GM18511 (cell line): Measurements from ENCODE around the gene AGBL1.

Experiments used
- ATAC-seq: cut with Tn5 transposase; IDR thresholded peaks from one replicate; pipeline ENCODE4 v1.9.1; 2021; ENCODE audit warnings: mild to moderate bottlenecking, moderate library complexity; ENCODE audit not compliant: unreplicated experiment

The AGBL1 gene

DNA sequence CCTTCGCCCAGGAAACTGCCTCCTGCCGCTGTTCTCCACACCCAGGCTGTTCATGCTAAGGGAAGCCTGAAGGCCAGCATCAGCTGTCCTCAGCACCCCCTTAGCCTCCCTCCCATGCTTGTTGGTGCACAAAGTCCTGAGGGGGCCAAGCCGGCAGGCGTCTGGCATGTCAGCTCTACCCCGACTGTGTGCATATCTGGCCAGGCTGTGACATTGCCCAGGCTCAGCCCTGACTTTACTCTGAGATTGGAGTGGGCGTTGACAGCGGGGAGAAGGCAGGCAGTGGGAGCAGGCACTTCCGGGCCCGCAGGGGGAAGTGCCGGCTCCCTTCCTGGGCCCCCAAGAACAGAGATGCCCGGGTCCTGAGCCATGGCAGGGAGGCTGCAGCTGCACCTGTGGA, 492.2 kb downstream of the AGBL1 start:
- ATAC-seq: no peak

DNA sequence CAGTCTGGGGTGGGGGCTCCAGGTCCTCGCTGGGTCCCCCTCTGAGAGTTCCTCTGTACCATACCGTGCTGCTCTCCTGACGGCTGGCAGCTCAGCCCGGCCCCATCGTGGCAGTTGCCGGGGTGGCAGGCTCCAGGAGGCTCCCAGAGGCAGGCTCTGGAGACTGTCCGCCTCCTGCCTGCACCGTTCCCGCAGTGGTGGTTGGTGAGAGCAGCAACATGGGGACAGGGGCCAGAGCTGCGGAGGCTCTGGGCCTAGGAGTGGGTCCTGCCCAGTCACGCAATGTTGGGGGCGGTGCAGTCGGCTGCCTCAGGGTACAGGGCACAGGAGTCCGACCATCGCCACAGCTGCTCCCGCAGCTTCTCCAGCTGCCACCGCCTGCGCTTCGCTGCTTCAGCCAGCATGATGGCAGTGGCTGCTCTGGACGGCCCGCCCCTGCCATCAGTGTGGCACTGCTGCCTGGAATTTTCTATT, 492.7 kb downstream of the AGBL1 start:
- ATAC-seq: no peak

DNA sequence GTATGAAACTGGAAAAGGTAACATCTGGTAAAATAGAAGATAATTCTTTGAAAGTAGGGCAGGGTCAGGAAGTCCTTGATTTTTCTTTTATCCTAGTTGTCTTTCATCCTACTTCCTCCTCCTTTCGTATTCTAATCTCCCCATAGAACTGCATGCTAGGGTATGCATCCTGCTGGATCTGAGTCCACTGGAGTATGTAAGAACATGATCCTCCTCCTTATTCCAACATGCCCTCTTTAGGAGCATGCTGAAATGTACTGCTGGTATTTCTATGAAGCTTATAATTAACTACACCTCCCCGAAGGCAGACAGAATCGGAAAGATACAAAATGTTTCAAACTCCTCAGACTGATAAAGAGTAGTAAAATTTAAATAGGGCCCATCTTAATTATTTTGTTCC, 493.8 kb downstream of the AGBL1 start:
- no peak for ATAC-seq

DNA sequence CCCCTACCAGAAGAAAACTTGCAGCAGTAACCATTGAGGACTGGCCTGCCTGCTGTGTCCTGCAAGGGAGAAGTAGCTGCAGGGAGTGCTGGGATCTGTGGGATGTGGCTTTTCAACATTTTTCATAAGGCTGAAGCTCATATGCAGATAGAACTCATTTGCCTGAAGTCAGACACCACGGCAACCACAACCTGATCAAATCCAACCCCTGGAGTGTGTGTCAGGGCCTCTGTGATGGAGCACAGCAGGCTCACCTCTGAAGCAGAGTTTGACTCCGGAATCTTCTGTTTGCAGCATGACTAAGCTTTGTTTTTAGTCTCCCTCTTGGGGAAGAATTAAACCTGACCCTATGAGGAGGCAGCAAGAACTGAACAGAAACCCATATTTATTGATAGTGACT, 508.7 kb downstream of the AGBL1 start:
- no peak for ATAC-seq

- ATAC-seq: no peak
These were observed 510.8 kb downstream of the AGBL1 start for GRCh38 chr15:86590461-86590860.

GRCh38 chr15:86591158-86591557, 511.5 kb downstream of the AGBL1 start:
- no peak for ATAC-seq

DNA sequence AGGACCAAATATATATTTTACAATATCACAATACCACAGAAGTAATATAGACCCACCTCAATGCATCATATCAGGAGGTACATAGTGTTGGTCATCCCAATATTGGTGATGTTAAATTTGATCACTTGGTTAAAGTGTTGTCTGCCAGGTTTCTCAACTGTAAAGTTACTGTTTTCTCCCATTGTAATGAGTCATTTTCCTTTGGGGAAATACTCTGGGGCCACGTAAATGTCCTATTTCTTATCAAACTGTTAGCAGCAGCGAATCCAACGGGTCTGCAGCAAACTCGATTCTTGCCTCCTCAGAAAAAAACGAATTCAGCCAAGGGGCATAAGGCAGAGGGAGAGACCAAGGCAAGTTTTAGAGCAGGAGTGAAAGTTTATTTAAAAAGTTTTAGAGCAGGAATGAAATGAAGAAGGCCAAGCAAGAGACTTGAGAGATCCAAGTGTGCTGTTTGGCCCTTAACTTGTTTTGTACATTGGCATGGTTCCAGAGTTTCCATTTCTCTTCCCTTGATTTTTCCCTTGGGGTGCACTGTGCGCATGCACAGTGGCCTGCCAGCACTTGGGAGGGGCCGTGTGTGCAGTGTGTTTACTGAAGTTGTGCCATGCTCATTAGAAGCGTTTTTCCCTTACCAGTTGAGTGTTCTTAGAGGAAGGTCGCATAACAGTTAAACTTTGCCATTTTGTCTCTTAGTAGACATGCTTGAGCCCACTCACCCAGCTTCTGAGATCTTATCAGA, 512.5 kb downstream of the AGBL1 start:
- ATAC-seq: no peak

- no peak for ATAC-seq
These were observed 516.1 kb downstream of the AGBL1 start for GRCh38 chr15:86595741-86596140.

DNA sequence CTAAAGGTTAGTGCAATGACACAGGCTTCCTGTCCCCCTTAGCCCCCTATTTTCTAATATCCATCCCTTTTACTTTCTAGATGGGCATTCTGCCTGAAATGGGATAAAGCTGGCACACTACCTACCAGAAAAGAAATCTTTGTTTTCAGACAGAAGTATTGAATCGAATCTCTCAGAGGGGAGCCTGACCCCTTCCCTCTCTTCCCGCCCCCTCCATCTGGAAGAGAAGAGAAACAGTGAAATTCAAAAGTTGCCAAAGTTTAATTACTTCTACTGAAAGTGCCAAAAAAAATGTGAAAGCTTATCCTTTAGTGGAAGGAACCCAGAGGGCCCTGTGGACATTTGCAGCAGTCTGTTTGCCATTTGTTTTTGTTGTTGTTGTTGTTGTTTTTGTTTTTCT, 523.8 kb downstream of the AGBL1 start:
- no peak for ATAC-seq

- ATAC-seq: no peak
These were observed 529.0 kb downstream of the AGBL1 start for GRCh38 chr15:86608461-86609205.

GRCh38 chr15:86609275-86609674, 529.6 kb downstream of the AGBL1 start:
- no peak for ATAC-seq

DNA sequence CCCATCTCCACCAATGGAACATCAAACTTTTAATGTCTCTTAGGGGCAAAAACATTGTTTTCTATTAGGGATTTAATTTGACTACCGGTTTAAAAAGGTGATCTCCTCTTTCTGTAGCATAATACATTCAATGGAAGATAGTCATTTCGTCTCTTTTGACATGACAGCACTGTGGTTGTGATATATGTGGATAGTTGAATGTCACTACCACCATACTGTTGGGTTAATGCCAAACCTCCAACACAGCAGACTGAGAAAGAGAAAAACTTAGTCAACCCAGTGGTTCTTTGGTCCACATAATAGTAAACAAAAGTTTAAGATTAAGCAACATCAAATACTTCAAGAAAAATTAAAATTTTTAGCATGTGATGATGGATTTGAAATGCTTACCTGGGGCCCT, 530.4 kb downstream of the AGBL1 start:
- no peak for ATAC-seq

- ATAC-seq: no peak
These were observed 531.9 kb downstream of the AGBL1 start for GRCh38 chr15:86611417-86612040.

- no peak for ATAC-seq
These were observed 535.7 kb downstream of the AGBL1 start for GRCh38 chr15:86615411-86615810.

- ATAC-seq: no peak
These were observed 536.1 kb downstream of the AGBL1 start for GRCh38 chr15:86615816-86616215.

DNA sequence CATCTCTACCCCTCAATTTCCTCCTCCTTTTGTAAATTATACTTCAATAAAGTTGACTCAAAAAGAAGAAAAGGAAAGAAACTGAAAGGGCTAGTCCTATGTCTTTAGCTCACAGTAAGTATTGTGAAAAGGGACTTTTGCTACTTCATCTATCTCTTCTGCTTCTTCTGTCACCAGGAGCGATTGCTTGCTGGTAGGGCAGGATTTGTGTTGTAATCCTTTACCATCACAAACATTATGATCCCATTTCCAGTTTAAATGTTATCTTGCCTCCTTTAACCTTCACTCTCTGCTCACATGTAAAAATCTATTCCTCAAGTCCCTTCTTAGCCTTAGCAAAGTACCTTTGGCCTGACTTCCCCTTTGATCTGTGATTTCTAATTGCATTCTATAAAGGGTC, 537.1 kb downstream of the AGBL1 start:
- ATAC-seq: no peak

- no peak for ATAC-seq
These were observed 540.5 kb downstream of the AGBL1 start for GRCh38 chr15:86620157-86620556.

- ATAC-seq: no peak
These were observed 541.1 kb downstream of the AGBL1 start for GRCh38 chr15:86620641-86621349.

- no peak for ATAC-seq
These were observed 543.6 kb downstream of the AGBL1 start for GRCh38 chr15:86623236-86623635.

GRCh38 chr15:86624261-86625036, 544.8 kb downstream of the AGBL1 start:
- ATAC-seq: no peak
